Measurements from ENCODE around the gene PCDHA2. TPM values are rescaled to one million over a fixed set of nuclear protein-coding genes. Genes with fewer than 3 reads are reported as not detected.
"Not testable (repeated sequence)": the region's sequence is repeated elsewhere in the genome, so short reads cannot be mapped to it uniquely, and the experiment has no call there.

Gene PCDHA2
- total RNA-seq, 6 experiments from 2014 or later: 0.13 TPM; not detected in 5

DNA sequence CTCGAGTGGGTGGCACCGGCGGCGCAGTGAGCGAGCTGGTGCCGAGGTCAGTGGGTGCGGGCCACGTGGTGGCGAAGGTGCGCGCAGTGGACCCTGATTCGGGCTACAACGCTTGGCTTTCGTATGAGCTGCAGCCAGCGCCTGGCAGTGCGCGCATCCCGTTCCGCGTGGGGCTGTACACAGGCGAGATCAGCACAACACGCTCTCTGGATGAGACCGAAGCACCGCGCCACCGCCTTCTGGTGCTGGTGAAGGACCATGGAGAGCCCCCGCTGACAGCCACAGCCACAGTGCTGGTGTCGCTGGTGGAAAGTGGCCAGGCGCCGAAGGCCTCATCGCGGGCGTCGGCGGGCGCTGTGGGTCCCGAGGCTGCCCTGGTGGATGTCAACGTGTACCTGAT, 28.8 kb downstream of the PCDHA2 start:
- DNase-seq: no peak
- Mint-ChIP-seq H3K9me3 (peaks cover 18% of the 10 kb centered on the region), H3K27ac (no peak overlapping the region), H3K36me3 (ENCODE audit: low read depth) (peaks cover 9% of the 10 kb centered on the region), H3K27me3 (ENCODE audit: insufficient read depth) (no peaks in the 10 kb centered on the region), H3K4me1 (ENCODE audit: low read depth) (no peaks in the 10 kb centered on the region), H3K4me3 (no peak overlapping the region)
- TF ChIP-seq, protein P1, sequence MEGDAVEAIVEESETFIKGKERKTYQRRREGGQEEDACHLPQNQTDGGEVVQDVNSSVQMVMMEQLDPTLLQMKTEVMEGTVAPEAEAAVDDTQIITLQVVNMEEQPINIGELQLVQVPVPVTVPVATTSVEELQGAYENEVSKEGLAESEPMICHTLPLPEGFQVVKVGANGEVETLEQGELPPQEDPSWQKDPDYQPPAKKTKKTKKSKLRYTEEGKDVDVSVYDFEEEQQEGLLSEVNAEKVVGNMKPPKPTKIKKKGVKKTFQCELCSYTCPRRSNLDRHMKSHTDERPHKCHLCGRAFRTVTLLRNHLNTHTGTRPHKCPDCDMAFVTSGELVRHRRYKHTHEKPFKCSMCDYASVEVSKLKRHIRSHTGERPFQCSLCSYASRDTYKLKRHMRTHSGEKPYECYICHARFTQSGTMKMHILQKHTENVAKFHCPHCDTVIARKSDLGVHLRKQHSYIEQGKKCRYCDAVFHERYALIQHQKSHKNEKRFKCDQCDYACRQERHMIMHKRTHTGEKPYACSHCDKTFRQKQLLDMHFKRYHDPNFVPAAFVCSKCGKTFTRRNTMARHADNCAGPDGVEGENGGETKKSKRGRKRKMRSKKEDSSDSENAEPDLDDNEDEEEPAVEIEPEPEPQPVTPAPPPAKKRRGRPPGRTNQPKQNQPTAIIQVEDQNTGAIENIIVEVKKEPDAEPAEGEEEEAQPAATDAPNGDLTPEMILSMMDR (IDR thresholded peaks at IDR 0.05): no peak

DNA sequence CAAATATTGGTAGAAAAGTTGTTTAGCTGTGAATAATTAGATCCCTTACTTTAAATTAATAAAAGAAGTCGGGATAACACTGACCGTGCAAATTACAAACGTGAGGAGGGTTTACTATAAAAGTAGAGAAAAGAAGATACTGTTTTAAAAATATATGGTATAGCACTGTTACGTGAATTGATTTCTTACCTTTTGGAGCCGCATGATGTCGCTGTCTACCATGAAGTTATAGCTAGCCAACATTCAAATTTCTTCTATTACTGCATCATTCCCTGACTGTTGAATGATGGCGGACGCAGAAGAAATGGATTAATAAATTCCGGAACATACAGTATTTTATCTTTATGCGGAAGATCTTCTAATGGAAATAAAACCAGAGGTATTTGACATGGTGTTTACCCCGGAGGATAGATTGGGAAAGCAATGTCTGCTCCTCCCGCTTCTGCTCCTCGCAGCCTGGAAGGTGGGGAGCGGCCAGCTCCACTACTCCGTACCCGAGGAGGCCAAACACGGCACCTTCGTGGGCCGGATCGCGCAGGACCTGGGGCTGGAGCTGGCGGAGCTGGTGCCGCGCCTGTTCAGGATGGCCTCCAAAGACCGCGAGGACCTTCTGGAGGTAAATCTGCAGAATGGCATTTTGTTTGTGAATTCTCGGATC, 33.2 kb downstream of the PCDHA2 start, which contains the start of gene PCDHA6:
Gene PCDHA6 (plus strand): TSS at position 257 of the 658 bp plus-strand sequence. CDS start 132 bp downstream, at position 389.
- H3K27ac Mint-ChIP-seq: no peak within 1 kb of the TSS
- H3K36me3 Mint-ChIP-seq (ENCODE audit: low read depth): peaks cover 9% of the 10 kb centered on the region; the same call in 1 of the 2 replicates
- no peak within 1 kb of the TSS for H3K4me3 Mint-ChIP-seq
- DNase-seq: no peak
- no peaks in the 10 kb centered on the region for H3K27me3 Mint-ChIP-seq (ENCODE audit: insufficient read depth)
- TF ChIP-seq, protein P1 (IDR thresholded peaks at IDR 0.05): no peak
- H3K4me1 Mint-ChIP-seq (ENCODE audit: low read depth): no peaks in the 10 kb centered on the region
- peaks cover 16% of the 10 kb centered on the region for H3K9me3 Mint-ChIP-seq

- H3K4me1 Mint-ChIP-seq (ENCODE audit: low read depth): no peaks in the 10 kb centered on the region
- no peak overlapping the region for H3K27ac Mint-ChIP-seq
- H3K9me3 Mint-ChIP-seq: peaks cover 14% of the 10 kb centered on the region
- DNase-seq: no peak
- TF ChIP-seq, protein P1 (IDR thresholded peaks at IDR 0.05): no peak
- H3K36me3 Mint-ChIP-seq (ENCODE audit: low read depth): peaks cover 9% of the 10 kb centered on the region; the same call in 1 of the 2 replicates
- H3K4me3 Mint-ChIP-seq: no peak overlapping the region
- no peaks in the 10 kb centered on the region for H3K27me3 Mint-ChIP-seq (ENCODE audit: insufficient read depth)
Measured at GRCh38 chr5:140828362-140828737, 33.7 kb downstream of the PCDHA2 start.

DNA sequence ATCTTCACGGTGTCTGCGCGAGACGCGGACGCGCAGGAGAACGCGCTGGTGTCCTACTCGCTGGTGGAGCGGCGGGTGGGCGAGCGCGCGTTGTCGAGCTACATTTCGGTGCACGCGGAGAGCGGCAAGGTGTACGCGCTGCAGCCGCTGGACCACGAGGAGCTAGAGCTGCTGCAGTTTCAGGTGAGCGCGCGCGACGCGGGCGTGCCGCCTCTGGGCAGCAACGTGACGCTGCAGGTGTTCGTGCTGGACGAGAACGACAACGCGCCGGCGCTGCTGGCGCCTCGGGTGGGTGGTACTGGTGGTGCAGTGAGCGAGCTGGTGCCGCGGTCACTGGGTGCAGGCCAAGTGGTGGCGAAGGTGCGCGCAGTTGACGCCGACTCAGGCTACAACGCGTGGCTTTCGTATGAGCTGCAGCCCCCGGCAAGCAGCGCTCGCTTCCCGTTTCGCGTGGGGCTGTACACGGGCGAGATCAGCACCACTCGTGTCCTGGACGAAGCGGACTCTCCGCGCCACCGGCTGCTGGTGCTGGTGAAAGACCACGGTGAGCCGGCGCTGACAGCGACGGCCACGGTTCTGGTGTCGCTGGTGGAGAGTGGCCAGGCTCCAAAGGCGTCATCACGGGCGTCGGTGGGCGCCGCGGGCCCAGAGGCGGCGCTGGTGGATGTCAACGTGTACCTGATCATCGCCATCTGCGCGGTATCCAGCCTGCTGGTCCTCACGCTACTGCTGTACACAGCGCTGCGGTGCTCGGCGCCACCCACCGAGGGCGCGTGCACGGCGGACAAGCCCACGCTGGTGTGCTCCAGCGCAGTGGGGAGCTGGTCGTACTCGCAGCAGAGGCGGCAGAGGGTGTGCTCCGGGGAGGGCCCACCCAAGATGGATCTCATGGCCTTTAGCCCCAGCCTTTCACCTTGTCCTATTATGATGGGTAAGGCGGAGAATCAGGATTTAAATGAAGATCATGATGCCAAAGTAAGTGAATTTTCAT, 35.2 kb downstream of the PCDHA2 start:
- not testable (repeated sequence) for H3K27ac Mint-ChIP-seq; H3K4me3 Mint-ChIP-seq; DNase-seq; H3K4me1 Mint-ChIP-seq (ENCODE audit: low read depth); H3K27me3 Mint-ChIP-seq (ENCODE audit: insufficient read depth)
- H3K36me3 Mint-ChIP-seq (ENCODE audit: low read depth): peaks cover 15% of the 10 kb centered on the region
- H3K9me3 Mint-ChIP-seq: peaks cover 14% of the 10 kb centered on the region

- H3K27me3 Mint-ChIP-seq (ENCODE audit: insufficient read depth): no peaks in the 10 kb centered on the region; the same call in 1 of the 2 replicates
- H3K36me3 Mint-ChIP-seq (ENCODE audit: low read depth): peaks cover 8% of the 10 kb centered on the region; the same call in 1 of the 2 replicates
- no peaks in the 10 kb centered on the region for H3K4me1 Mint-ChIP-seq (ENCODE audit: low read depth)
- TF ChIP-seq, protein P1 (IDR thresholded peaks at IDR 0.05): peak; percentile 35; the same call in 1 of the 2 replicates
- H3K9me3 Mint-ChIP-seq: 0 out of 2 replicates have a peak, but pooled peaks cover under 1% of the 10 kb centered on the region
- H3K27ac Mint-ChIP-seq: no peak within 1 kb of the TSS
- DNase-seq: peak; percentile 3
- H3K4me3 Mint-ChIP-seq: peak within 1 kb of the TSS; percentile 75
Measured at GRCh38 chr5:140833993-140834392, 39.3 kb downstream of the PCDHA2 start, which contains the start of gene PCDHA7. Gene PCDHA7, plus strand, starts transcription at chr5:140834269. Its CDS starts 115 bp downstream, at chr5:140834384.

DNA sequence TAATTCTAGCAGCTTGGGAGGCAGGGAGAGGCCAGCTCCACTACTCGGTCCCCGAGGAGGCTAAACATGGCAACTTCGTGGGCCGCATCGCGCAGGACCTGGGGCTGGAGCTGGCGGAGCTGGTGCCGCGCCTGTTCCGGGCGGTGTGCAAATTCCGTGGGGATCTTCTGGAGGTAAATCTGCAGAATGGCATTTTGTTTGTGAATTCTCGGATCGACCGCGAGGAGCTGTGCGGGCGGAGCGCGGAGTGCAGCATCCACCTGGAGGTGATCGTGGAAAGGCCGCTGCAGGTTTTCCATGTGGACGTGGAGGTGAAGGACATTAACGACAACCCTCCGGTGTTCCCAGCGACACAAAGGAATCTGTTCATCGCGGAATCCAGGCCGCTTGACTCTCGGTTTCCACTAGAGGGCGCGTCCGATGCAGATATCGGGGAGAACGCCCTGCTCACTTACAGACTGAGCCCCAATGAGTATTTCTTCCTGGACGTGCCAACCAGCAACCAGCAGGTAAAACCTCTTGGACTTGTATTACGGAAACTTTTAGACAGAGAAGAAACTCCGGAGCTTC, 39.9 kb downstream of the PCDHA2 start:
- H3K4me3 Mint-ChIP-seq: peak overlapping the region; percentile 75

More for the DNA sequence above, 39.9 kb downstream of the PCDHA2 start:
- DNase-seq; H3K4me1 Mint-ChIP-seq (ENCODE audit: low read depth); H3K9me3 Mint-ChIP-seq; H3K36me3 Mint-ChIP-seq (ENCODE audit: low read depth); H3K27ac Mint-ChIP-seq; H3K27me3 Mint-ChIP-seq (ENCODE audit: insufficient read depth): not testable (repeated sequence)
